Thyroid gland (tissue), 4 donors: ENCODE data around the gene VKORC1.

Experiments
- CTCF ChIP-seq, 6 experiments: fragments of 200-600 bp in 3 of 6; fragments of 450-650 bp in 3 of 6; sonication (generic) in 3 of 6; IDR thresholded peaks; one replicate each; pipeline ENCODE4 v1.5.1; 2016 to 2019; ENCODE audit warnings: antibody characterized with exemption in 6 of 6, mild to moderate bottlenecking in 2 of 6, inconsistent platforms in 1 of 6, moderate library complexity in 1 of 6
- POLR2A ChIP-seq, 2 donors: fragments of 450-650 bp; IDR thresholded peaks; one replicate each; pipeline ENCODE4 v1.6.1; 2017; ENCODE audit warnings: antibody characterized with exemption in 2 of 2, mild to moderate bottlenecking in 2 of 2, moderate library complexity in 1 of 2

GRCh38 chr16:31117384-31118222 lies 23.0 kb upstream of the VKORC1 start, which contains the start of gene KAT8:
- TF ChIP-seq CTCF (IDR thresholded peaks at IDR 0.05) (no peak), POLR2A (IDR thresholded peaks at IDR 0.05) (peak; percentile 63 to 89)
